Medulla oblongata (tissue), 1 donor: Measurements from ENCODE around the gene KCNK5.

Experiments used
- DNase-seq: peaks from one replicate; pipeline ENCODE4 v3.0.0-alpha.2; 2015; ENCODE audit errors: extremely low spot score

KCNK5 gene

DNA sequence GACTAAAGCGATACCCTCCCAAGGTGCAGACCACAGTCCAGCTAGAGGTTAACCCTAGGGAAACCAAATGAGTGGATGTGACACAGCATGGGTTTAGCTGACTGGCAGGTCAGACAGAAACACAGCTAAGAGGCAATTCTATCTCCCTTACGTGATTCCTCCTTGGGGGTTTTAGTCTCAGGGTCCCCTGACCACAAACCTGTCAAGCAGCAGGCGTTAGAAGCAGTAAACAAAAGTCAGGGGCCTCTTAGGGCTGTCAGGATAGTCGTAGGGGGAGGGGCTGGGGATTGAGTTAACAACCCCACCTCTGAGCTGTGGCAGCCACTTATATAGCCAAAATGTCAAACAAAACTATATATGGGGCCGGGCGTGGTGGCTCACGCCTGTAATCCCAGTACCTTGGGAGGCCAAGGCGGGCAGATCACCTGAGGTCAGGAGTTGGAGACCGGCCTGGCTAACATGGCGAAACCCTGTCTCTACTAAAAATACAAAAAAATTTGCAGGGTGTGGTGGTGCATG, 13.6 kb downstream of the KCNK5 start:
- no peak for DNase-seq

- DNase-seq = no peak
Observed at GRCh38 chr6:39214846-39215639, 14.2 kb downstream of the KCNK5 start.

DNA sequence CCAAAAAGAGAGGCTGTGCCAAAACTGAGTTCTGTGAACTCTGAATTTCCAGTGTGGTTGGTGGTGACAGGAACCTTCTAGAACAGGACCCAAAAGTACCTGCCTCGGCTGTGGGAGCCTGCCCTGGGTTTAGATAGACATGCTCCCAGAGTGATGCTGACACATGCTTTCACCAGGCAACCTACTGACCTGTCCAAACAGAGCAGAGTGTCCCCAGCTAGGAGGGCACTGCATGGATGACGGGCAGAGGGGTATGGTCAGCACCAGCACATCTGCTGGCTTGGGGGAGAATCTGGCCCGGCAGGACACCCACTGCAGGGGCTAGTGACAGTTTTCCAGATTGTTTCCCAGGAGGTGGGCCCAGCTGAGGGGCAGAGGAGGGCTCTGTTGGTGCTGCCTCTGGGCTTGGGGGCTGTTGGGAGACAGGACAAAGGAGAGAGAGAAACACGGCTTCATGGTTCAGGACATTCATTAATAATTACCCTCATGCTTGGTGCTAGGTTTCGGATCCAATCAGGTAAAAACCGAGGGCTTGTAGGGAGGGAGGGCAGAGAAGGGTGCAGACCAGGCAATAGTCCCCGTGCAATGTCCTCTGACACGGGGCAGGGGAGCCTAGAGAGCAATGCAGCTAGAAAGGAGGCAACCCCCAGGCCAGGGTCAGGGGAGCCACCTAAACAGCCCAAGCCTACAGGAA, 15.0 kb downstream of the KCNK5 start:
- no peak for DNase-seq

DNA sequence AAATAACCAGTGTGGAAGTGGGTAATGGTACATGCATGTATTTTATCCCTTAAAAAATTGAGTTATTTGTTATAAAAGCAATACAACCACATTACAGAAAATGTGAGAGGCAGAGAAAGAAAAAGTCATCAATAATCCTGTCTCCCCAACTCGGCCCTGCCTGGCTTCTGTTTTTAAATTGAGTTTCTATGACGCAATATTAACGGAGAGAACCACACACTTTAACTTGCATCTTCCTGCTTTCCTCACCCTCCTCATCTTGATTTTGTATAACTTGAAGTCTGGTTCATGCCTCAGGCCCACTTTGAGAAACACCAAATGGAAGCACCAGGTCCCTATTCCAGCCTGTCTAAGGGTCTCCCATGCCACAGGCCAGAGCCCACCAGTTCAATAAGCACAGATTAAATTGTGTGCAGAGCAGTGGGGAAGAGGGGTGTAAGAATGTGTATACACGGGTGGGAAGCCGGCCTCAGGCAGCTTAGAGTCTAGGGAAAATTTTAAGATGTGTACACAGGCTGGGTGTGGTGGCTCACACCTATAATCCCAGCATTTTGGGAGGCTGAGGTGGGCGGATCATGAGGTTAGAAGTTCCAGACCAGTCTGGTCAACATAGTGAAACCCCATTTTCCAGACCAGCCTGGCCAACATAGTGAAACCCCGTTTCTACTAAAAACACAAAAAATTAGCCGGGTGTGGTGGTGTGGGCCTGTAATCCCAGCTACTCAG, 15.9 kb downstream of the KCNK5 start:
- no peak for DNase-seq

GRCh38 chr6:39211183-39211582, 18.1 kb downstream of the KCNK5 start:
- DNase-seq = no peak

DNA sequence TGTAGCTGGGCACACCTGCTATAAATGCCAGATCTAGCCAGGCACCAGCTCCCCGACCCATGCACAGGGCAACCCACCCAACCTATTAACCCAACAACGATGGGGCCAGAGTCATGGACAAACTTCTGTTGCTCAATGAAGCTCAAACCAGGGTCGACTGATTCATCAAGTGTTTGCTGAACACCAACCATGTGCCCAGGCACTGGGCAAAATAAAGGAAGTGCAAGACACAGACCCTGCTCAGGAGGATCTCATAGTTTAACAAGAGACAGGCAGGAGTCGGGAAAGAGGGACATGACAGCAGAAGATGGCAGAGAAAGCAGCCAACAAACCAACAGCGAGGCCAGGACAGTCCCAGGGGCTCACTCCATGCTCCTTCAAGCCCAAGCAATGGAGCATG, 18.8 kb downstream of the KCNK5 start:
- no peak for DNase-seq

GRCh38 chr6:39209911-39210310, 19.4 kb downstream of the KCNK5 start:
- no peak for DNase-seq

GRCh38 chr6:39209360-39209811, 19.9 kb downstream of the KCNK5 start:
- no peak for DNase-seq

DNA sequence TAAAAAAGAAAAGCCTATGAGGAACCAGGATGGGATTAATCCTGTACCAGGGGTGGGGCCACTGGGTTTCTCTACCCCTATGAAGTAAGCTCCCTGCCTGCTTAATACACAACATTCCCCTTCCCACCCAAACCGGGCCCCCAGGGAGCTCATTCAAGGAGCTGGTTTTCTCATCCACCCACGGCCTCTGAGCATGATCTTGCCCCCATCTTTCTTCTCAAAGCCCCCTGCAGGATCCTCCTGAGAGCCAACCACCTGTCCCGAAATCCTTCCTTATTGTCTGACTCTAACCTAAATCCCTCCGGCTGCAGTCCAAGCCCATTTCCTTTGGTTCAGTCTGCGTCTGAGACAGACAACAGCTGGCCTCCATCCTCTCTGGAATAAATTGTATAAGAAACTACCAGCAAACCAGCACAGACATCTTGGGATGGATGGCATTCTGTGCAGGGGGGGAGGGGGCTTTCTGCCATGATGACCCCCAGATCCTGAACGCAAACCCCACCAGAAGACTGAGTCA, 21.0 kb downstream of the KCNK5 start:
- DNase-seq = no peak

DNA sequence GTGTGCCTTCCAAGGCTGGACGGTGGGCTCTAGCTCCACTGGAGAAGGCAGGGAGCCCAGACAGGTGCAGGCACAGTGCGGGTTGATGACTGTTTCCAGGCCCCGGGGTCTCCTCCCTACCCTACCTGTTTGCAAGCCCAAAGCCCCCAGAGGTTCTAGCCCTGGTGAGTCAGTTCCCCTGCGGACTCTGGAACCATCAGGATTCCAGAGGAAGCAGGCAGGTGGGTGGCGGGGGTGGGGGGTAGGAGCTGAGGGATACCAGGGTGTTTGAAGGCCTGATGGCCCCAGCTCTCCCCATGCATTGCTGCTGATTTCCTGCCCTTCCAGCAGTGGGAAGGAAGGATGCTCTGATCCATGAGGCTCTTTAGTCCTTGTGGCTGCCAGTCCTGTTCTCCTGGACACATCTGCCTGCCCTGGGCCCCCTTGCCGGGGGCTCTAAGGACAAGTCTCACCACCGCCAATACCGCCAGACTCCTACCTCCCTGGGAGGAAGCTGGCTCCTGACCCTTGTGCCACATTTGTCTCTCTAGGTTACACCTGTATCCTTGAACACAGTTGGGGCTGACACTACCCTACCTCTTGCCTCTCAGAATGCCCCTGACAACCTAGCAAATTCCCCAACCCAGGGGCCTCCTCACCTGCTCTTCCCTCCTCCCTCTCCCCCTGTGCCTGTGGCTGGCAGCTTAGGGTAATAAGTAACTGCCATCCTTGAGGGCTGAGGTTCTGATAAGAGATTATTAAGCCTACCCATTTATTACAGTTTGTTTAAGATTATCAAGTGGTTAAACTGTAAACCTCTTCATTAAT, 21.7 kb downstream of the KCNK5 start:
- DNase-seq = no peak

- no peak for DNase-seq
Observed at GRCh38 chr6:39206250-39206721, 23.0 kb downstream of the KCNK5 start.

DNA sequence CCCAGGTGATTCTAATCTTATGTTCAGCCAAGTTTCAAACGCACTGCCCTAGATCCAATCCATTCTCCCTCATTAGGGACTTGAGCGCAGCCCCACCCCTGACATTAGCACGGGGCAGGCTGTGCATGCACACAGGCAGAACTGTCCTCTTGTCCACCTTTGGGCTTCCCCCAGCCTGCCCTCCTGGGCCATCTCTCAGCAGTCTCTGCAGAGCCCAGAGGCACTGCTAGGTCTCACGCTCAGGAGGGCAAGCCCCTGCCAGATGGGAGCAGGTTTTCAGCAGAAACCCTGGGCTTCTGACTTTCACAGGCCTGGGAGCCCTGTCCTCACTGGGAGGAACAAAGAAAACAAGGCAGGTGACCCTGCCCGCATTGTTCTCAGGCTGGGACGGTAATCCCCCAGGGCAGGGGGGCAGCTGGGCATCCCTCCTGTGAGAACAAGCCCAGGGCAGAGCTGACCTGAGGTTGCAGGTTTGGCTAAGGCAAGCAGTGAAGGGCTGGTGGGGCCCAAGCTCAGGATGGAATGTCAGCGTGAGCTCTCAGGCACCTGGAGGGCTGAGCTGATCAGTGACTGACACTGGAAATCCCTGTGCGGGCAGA, 24.5 kb downstream of the KCNK5 start:
- no peak for DNase-seq

DNA sequence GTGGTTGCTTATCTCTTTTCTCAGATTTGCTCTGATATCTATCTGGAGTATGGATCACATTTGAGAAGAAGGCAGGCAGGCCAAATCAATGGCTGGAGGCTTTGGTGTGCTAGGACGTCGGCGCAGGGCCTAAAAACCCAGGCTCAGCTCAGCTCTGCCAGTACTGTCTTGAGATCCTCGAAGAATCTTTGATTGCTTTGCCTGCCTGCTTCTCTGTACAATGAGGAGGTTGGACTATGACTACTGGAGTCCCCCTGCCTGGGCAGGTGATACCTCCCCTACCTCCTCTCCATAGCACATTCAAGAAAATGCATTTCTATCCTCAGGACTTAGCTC, 25.1 kb downstream of the KCNK5 start:
- no peak for DNase-seq

GRCh38 chr6:39203436-39204159, 25.7 kb downstream of the KCNK5 start:
- DNase-seq = no peak

DNA sequence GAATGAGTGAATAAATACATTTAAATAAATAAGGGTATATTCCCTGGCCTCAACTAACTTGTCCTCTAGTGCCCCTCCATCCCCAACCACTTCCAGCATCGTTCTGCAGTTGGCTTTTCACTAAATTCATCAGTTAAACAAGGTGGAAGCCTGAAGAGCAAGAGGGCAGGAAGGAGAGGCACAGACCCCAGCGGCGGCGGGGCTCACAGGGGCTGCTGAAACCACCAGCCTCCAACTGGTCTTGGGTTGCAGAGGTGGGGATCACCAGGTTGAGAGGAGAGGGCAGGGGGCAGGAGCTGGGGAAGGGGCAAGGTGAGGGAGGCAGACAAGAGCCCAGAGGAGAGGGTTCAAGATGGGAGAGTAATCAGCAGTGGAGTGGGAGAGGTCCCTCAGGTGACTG, 27.1 kb downstream of the KCNK5 start:
- no peak for DNase-seq

DNA sequence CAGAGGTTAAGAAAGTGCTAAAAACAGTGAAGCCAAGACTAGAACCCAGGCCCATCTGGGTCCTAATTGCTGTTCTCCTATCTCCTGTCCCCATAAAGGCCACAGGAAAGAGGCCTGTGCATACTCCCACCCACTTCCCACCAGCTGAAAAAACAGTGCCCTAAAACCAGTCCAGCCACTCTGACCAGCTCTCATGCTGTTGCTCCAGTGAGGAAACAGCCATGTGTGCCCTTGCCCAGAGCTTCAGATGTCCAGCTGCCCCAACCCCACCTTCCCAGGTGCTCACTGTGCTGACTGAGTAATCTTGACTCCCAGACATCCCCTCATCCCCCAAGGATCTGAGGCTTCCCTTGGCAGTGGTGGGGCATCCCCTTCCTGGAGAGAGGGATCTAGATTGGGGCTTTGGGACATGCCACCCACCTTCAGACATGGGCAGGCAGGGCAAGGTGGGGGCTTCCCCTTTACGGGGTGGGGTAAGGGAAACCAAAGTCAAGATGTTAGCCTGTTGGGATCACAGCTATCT, 28.7 kb downstream of the KCNK5 start:
- no peak for DNase-seq

DNA sequence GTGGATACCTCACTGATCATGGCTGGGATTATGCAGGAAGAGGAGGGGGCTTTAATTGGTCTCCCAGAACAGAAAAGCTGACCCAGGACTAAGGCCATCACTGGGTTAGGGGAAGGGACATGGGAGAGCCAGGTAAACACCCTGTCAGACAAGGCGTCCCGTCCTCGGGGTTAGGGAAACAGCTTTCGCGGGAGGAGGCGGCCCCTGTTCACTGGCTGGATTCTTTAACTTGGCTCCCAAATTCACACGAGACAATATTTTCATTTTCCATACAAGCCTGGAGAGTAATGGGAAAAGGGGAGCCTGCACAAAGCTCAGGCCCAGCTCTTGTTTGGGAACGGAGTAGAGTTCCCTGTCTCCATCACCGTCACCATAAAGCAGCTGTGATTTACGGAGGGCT, 29.3 kb downstream of the KCNK5 start:
- no peak for DNase-seq

- DNase-seq = no peak
Observed at GRCh38 chr6:39199231-39199940, 29.9 kb downstream of the KCNK5 start.

- no peak for DNase-seq
Observed at GRCh38 chr6:39198528-39198927, 30.7 kb downstream of the KCNK5 start.
